HepG2 (cell line): Measurements from ENCODE around the gene SLC15A2. TPM values are rescaled to one million over a fixed set of nuclear protein-coding genes. Genes with fewer than 3 reads are reported as not detected.

ENCODE experiments used
- ATAC-seq: fragments of 200-7000 bp; cut with Tn5 transposase; 3 replicates; pipeline ENCODE4 v1.9.1; 2020; ENCODE audit warnings: mild to moderate bottlenecking, moderate library complexity
- BruUV-seq: library from RNA; stranded (reverse); fragments of 400-500 nt; replicated peaks from 2 replicates; lab custom pipeline; 2021; lab: Mats Ljungman, UMichigan
- CTCF ChIA-PET: fragments of 300-600 bp; formaldehyde crosslinking; extraction: SDS; loops from one replicate; lab custom pipeline; 2021; ENCODE audit warnings: low total read pairs, inconsistent platforms, low intra/inter-chr PET ratio; lab: Yijun Ruan, JAX
- POLR2A ChIA-PET: fragments of 350-600 bp; sonication (Branson Sonifier 250); formaldehyde crosslinking; loops from one replicate; lab custom pipeline; 2020; ENCODE audit warnings: antibody characterized with exemption, inconsistent platforms; lab: Yijun Ruan, JAX
- DNase-seq: peaks from one replicate; pipeline ENCODE4 v3.0.0-alpha.2; 2015; ENCODE audit warnings: low spot score
- FAIRE-seq: peaks from 3 replicates; lab custom pipeline; 2011; peaks lifted over from hg19 to GRCh38; lab: Jason Lieb, UNC
- H2AFZ ChIP-seq: one replicate; pipeline ENCODE4 v1.6.1; 2011; ENCODE audit warnings: low read length, inconsistent platforms
- H3K27ac ChIP-seq: fragments of 300-600 bp; 3 replicates; pipeline ENCODE4 v1.8.0; 2011; ENCODE audit warnings: mixed run types, mild to moderate bottlenecking, mixed read lengths, low read length, inconsistent platforms; ENCODE audit not compliant: insufficient read depth; ENCODE audit errors: extremely low read length
- H3K27me3 ChIP-seq, 2 experiments: fragments of 200-600 bp in 1 of 2; 2 replicates in 1 of 2; 3 replicates in 1 of 2; pipeline versions ENCODE4 v1.6.0 to v1.8.0; 2011; ENCODE audit warnings: low read length in 2 of 2, mild to moderate bottlenecking in 2 of 2, moderate library complexity in 2 of 2, inconsistent platforms in 1 of 2; ENCODE audit not compliant: insufficient read depth in 2 of 2, control insufficient read depth in 1 of 2
- H3K36me3 ChIP-seq, 2 experiments: fragments of 200-600 bp in 1 of 2; replicated peaks in 1 of 2; 2 replicates in 1 of 2; 3 replicates in 1 of 2; pipeline versions ENCODE4 v1.5.1 to v1.8.0; 2011; ENCODE audit warnings: low read length in 2 of 2, inconsistent platforms in 1 of 2; ENCODE audit not compliant: insufficient read depth in 2 of 2, control insufficient read depth in 1 of 2
- H3K4me1 ChIP-seq: 2 replicates; pipeline ENCODE4 v1.5.1; 2012; ENCODE audit warnings: low read length, inconsistent platforms; ENCODE audit not compliant: insufficient read depth
- H3K4me2 ChIP-seq: 2 replicates; pipeline ENCODE4 v1.6.0; 2011; ENCODE audit warnings: low read depth, low read length, inconsistent platforms
- H3K4me3 ChIP-seq, 3 experiments: fragments of 200-600 bp in 1 of 3; sonication (generic), shearing (Covaris generic) in 1 of 3; replicated peaks in 1 of 3; 2 replicates each; pipeline ENCODE4 v1.5.1; 2011 to 2016; ENCODE audit warnings: low read length in 3 of 3, inconsistent platforms in 2 of 3, low read depth in 2 of 3, mild to moderate bottlenecking in 2 of 3, control low read depth in 1 of 3, mixed read lengths in 1 of 3; ENCODE audit not compliant: insufficient read depth in 1 of 3
- H3K79me2 ChIP-seq: one replicate; pipeline ENCODE4 v1.6.1; 2011; ENCODE audit warnings: low read length, inconsistent platforms; ENCODE audit not compliant: insufficient read depth
- H3K9ac ChIP-seq: 2 replicates; pipeline ENCODE4 v1.6.0; 2011; ENCODE audit warnings: mild to moderate bottlenecking, low read depth, low read length, inconsistent platforms; ENCODE audit not compliant: insufficient read depth
- H3K9me3 ChIP-seq: 2 replicates; pipeline ENCODE4 v1.5.1; 2012; ENCODE audit warnings: mild to moderate bottlenecking, low read length
- H4K20me1 ChIP-seq: 2 replicates; pipeline ENCODE4 v1.6.0; 2011; ENCODE audit warnings: inconsistent platforms, mild to moderate bottlenecking, low read length, moderate library complexity; ENCODE audit not compliant: insufficient read depth
- AGO2 ChIP-seq: fragments of 200-400 bp; formaldehyde crosslinking; optimal IDR thresholded peaks from 2 replicates; pipeline ENCODE3; 2017; ENCODE audit warnings: mild to moderate bottlenecking, low read depth, low read length, moderate library complexity
- HNRNPL ChIP-seq: fragments of 200-400 bp; formaldehyde crosslinking; IDR thresholded peaks from 2 replicates; pipeline ENCODE4 v1.6.1; 2017; ENCODE audit warnings: mild to moderate bottlenecking, low read depth, low read length
- HOXA3 ChIP-seq: sonication (generic); formaldehyde crosslinking; IDR thresholded peaks from 2 replicates; pipeline ENCODE4 v1.5.0; 2020; ENCODE audit warnings: missing genetic modification reagents
- MZF1 ChIP-seq: sonication (generic); formaldehyde crosslinking; IDR thresholded peaks from 2 replicates; pipeline ENCODE4 v1.8.1; 2023; ENCODE audit warnings: mild to moderate bottlenecking, missing genetic modification reagents, borderline replicate concordance
- RXRB ChIP-seq: IDR thresholded peaks from 2 replicates; pipeline ENCODE4 v1.6.1; 2016; ENCODE audit warnings: borderline replicate concordance, missing genetic modification reagents, missing compliant biosample characterization
- SMYD3 ChIP-seq: sonication (generic); formaldehyde crosslinking; IDR thresholded peaks from 2 replicates; pipeline ENCODE4 v1.8.1; 2023; ENCODE audit warnings: mild to moderate bottlenecking, missing genetic modification reagents
- SUZ12 ChIP-seq: fragments of 150-350 bp; IDR thresholded peaks from 2 replicates; pipeline ENCODE4 v1.6.1; 2014; ENCODE audit warnings: low read depth, low read length
- ZNF776 ChIP-seq: sonication (generic); formaldehyde crosslinking; IDR thresholded peaks from 2 replicates; pipeline ENCODE4 v1.4.0; 2020; ENCODE audit warnings: mild to moderate bottlenecking, missing genetic modification reagents
- ZSCAN25 ChIP-seq: sonication (generic); formaldehyde crosslinking; IDR thresholded peaks from 2 replicates; pipeline ENCODE4 v1.8.0; 2022; ENCODE audit warnings: mild to moderate bottlenecking, missing genetic modification reagents
- ZSCAN31 ChIP-seq: sonication (generic); formaldehyde crosslinking; IDR thresholded peaks from 2 replicates; pipeline ENCODE4 v1.5.0; 2020; ENCODE audit warnings: low read depth, mild to moderate bottlenecking, missing genetic modification reagents
- WGBS: methylation state at CpG from one replicate; pipeline ENCODE4 v1.1.6; 2017; ENCODE audit warnings: low lambda C conversion rate; 5-methylcytosine and 5-hydroxymethylcytosine counted together
- in situ Hi-C: cut with HindIII; loops from 2 replicates; pipeline ENCODE4 v1.10.0; 2017; ENCODE audit warnings: low pct_unique_long_range_greater_than_20kb; ENCODE audit not compliant: extremely low pct_ligation_motif_present
- intact Hi-C: fragments of 100-400 bp; cut with micrococcal nuclease; formaldehyde crosslinking; loops from one replicate; pipeline ENCODE4 v1.10.0; 2022; ENCODE audit not compliant: unreplicated experiment
- polyA plus RNA-seq, 8 experiments: library from polyadenylated mRNA; depleted of rRNA in 3 of 8; stranded (reverse) in 7 of 8; unstranded in 1 of 8; fragments of >200 nt; fragmentation: Illumina TruSeq in 4 of 8; extraction: Trizol in 4 of 8; gene quantifications; 2 replicates each; pipeline versions ENCODE4 v1.2.1 to v1.2.3, GENCODE V29; 2011 to 2016; ENCODE audit warnings: low read depth in 4 of 8, missing spikeins in 1 of 8, mixed read lengths in 1 of 8; ENCODE audit not compliant: insufficient read depth in 1 of 8
- total RNA-seq, 5 experiments: library from RNA; depleted of rRNA; stranded (reverse); fragments of >200 nt; fragmentation: Illumina TruSeq; extraction: Trizol; gene quantifications; 2 replicates each; pipeline ENCODE4 v1.2.3, GENCODE V29; 2016; ENCODE audit warnings: low read depth in 1 of 5
- TF ChIP-seq, protein P1 (sequence below): sonication (generic); formaldehyde crosslinking; IDR thresholded peaks from 2 replicates; pipeline ENCODE4 v1.5.0; 2020; ENCODE audit warnings: mild to moderate bottlenecking, missing genetic modification reagents, moderate library complexity
- TF ChIP-seq, protein P2 (sequence below): fragments of 450-650 bp; IDR thresholded peaks from 2 replicates; pipeline ENCODE4 v1.6.1; 2017; ENCODE audit warnings: mild to moderate bottlenecking
- TF ChIP-seq, protein P3 (sequence below): sonication (generic); formaldehyde crosslinking; IDR thresholded peaks from 2 replicates; pipeline ENCODE4 v1.4.0; 2020; ENCODE audit warnings: mild to moderate bottlenecking, low read depth, missing genetic modification reagents
- TF ChIP-seq, protein P4 (sequence below): sonication (generic); formaldehyde crosslinking; IDR thresholded peaks from 2 replicates; pipeline ENCODE4 v1.4.0; 2020; ENCODE audit warnings: missing genetic modification reagents, borderline replicate concordance
- TF ChIP-seq, protein P5 (sequence below): sonication (generic); formaldehyde crosslinking; IDR thresholded peaks from 2 replicates; pipeline ENCODE4 v1.5.0; 2020; ENCODE audit warnings: missing genetic modification reagents

Gene SLC15A2
- total and polyA plus RNA-seq, 2 of the 13 experiments (the other 11 are each of a cell fraction or from before 2014, with no cell fraction given), result 1.0 to 1.4 TPM

DNA sequence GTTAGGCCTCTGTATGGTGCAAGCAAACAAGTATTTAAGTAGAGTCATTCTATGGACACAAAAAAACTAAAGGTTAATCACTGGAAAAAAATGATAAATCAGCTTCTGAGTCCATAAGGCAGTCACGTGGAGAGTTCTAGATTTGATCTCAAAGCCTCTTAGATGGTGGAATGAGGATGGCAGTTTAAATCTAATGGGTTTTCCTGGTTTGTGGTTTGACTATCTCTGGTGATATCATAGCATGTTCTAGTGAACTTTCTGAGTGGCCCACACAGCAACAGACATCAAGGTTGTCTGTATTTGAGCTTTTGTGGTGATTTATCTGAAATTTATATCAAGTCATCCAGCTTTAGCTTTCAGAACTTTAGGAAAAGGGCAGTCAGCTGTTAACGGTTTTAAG is 75.4 kb downstream of the SLC15A2 start (continued):
- no peak for TF ChIP-seq HNRNPL
- TF ChIP-seq, protein P1, sequence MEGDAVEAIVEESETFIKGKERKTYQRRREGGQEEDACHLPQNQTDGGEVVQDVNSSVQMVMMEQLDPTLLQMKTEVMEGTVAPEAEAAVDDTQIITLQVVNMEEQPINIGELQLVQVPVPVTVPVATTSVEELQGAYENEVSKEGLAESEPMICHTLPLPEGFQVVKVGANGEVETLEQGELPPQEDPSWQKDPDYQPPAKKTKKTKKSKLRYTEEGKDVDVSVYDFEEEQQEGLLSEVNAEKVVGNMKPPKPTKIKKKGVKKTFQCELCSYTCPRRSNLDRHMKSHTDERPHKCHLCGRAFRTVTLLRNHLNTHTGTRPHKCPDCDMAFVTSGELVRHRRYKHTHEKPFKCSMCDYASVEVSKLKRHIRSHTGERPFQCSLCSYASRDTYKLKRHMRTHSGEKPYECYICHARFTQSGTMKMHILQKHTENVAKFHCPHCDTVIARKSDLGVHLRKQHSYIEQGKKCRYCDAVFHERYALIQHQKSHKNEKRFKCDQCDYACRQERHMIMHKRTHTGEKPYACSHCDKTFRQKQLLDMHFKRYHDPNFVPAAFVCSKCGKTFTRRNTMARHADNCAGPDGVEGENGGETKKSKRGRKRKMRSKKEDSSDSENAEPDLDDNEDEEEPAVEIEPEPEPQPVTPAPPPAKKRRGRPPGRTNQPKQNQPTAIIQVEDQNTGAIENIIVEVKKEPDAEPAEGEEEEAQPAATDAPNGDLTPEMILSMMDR, result no peak
- no peak for TF ChIP-seq ZSCAN25 (CRISPR knock-in tag)
- no peak for TF ChIP-seq ZNF776 (CRISPR knock-in tag)
- TF ChIP-seq RXRB (CRISPR knock-in tag), result no peak

DNA sequence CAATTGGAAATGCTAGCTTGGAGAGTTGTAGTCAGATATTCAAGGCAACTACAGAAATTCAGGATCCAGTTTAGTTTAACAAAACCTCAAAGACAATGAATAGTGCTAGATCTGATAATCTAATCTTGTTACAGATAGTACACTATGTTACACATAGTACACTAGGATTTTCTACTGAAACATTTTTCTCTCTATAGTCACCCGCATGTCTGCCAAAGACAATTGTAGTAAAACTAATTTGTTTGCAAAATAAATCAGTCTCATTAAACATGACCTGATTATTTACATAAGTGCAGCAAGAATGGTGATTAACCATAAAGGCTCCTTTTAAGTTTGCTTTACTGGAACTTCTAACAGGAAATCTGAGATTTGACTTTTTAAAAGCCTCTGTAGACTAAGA is 75.8 kb downstream of the SLC15A2 start:
- H3K4me3 ChIP-seq, result no peak overlapping the region
- H3K79me2 ChIP-seq, result no peaks in the 10 kb centered on the region
- POLR2A ChIA-PET, result no interaction called here
- H3K9ac ChIP-seq, result no peak overlapping the region
- FAIRE-seq (no peak), DNase-seq (no peak), ATAC-seq (no peak)
- CTCF ChIA-PET, result no interaction called here
- in situ Hi-C loops, result no loop called here
- H3K27ac ChIP-seq, result no peak overlapping the region
- H3K4me1 ChIP-seq, result no peaks in the 10 kb centered on the region
- no peaks in the 10 kb centered on the region for H3K36me3 ChIP-seq
- intact Hi-C loops, result no loop called here
- no TSS peak for BruUV-seq
- WGBS, result 0% methylated on average over 1 of the region's 1 CpG
- H3K9me3 ChIP-seq, result peaks cover 5% of the 10 kb centered on the region; the same call in 1 of the 2 replicates
- no peaks in the 10 kb centered on the region for H3K27me3 ChIP-seq
- H3K4me2 ChIP-seq, result no peak overlapping the region
- no peak overlapping the region for H2AFZ ChIP-seq
- H4K20me1 ChIP-seq, result no peaks in the 10 kb centered on the region
- TF ChIP-seq, protein P2, sequence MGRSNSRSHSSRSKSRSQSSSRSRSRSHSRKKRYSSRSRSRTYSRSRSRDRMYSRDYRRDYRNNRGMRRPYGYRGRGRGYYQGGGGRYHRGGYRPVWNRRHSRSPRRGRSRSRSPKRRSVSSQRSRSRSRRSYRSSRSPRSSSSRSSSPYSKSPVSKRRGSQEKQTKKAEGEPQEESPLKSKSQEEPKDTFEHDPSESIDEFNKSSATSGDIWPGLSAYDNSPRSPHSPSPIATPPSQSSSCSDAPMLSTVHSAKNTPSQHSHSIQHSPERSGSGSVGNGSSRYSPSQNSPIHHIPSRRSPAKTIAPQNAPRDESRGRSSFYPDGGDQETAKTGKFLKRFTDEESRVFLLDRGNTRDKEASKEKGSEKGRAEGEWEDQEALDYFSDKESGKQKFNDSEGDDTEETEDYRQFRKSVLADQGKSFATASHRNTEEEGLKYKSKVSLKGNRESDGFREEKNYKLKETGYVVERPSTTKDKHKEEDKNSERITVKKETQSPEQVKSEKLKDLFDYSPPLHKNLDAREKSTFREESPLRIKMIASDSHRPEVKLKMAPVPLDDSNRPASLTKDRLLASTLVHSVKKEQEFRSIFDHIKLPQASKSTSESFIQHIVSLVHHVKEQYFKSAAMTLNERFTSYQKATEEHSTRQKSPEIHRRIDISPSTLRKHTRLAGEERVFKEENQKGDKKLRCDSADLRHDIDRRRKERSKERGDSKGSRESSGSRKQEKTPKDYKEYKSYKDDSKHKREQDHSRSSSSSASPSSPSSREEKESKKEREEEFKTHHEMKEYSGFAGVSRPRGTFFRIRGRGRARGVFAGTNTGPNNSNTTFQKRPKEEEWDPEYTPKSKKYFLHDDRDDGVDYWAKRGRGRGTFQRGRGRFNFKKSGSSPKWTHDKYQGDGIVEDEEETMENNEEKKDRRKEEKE, result no peak
- TF ChIP-seq ZSCAN31 (CRISPR knock-in tag) (no peak), SUZ12 (no peak), MZF1 (no peak), HOXA3 (CRISPR knock-in tag) (no peak), AGO2 (no peak), SMYD3 (CRISPR knock-in tag) (no peak)
- TF ChIP-seq, protein P3, sequence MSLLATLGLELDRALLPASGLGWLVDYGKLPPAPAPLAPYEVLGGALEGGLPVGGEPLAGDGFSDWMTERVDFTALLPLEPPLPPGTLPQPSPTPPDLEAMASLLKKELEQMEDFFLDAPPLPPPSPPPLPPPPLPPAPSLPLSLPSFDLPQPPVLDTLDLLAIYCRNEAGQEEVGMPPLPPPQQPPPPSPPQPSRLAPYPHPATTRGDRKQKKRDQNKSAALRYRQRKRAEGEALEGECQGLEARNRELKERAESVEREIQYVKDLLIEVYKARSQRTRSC (CRISPR knock-in tag), result no peak
- TF ChIP-seq, protein P4, sequence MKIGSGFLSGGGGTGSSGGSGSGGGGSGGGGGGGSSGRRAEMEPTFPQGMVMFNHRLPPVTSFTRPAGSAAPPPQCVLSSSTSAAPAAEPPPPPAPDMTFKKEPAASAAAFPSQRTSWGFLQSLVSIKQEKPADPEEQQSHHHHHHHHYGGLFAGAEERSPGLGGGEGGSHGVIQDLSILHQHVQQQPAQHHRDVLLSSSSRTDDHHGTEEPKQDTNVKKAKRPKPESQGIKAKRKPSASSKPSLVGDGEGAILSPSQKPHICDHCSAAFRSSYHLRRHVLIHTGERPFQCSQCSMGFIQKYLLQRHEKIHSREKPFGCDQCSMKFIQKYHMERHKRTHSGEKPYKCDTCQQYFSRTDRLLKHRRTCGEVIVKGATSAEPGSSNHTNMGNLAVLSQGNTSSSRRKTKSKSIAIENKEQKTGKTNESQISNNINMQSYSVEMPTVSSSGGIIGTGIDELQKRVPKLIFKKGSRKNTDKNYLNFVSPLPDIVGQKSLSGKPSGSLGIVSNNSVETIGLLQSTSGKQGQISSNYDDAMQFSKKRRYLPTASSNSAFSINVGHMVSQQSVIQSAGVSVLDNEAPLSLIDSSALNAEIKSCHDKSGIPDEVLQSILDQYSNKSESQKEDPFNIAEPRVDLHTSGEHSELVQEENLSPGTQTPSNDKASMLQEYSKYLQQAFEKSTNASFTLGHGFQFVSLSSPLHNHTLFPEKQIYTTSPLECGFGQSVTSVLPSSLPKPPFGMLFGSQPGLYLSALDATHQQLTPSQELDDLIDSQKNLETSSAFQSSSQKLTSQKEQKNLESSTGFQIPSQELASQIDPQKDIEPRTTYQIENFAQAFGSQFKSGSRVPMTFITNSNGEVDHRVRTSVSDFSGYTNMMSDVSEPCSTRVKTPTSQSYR (CRISPR knock-in tag), result no peak
- TF ChIP-seq, protein P5, sequence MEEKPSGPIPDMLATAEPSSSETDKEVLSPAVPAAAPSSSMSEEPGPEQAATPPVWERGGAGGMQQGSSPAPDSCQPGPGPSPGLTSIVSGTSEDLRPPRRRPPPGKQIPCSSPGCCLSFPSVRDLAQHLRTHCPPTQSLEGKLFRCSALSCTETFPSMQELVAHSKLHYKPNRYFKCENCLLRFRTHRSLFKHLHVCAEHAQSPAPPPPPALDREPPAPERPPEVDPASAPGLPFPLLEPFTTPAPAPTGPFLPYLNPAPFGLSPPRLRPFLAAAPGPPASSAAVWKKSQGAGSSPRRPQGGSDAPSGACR (CRISPR knock-in tag), result no peak
